ENCODE data around the gene PSMD2.
A peak's percentile ranks its signal among the peaks of the same experiment; 100 is the strongest.

PSMD2 gene

DNA sequence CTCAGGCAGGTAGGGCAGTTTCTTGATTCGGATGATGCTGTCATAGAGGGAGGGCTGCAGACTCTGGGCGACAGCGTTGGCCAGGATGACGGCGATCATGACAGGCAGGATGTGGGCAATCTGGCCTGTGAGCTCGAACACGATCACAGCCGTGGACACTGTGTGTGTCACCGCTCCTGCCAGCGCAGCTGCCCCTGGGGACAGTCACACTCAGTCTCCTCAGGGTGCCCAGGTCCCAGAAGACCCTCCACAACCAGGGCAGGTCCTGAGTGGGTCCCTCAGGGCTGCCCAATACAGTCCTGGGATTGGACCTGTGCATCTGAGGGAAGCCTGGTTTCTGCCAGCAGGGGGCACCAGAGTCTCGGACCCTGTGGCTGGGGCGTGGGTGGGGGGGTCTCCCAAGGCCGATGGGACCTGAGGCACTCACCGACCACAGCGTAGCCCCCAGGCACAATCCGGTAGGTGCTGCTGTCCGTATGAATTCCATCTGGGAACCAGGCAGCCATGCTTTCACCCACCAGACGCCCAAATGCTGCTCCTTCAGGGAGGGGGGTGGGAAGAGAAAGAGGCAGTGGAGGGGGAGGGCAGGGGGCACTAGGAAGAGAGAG is 55.2 kb downstream of the PSMD2 start:
- TF ChIP-seq, protein P1, sequence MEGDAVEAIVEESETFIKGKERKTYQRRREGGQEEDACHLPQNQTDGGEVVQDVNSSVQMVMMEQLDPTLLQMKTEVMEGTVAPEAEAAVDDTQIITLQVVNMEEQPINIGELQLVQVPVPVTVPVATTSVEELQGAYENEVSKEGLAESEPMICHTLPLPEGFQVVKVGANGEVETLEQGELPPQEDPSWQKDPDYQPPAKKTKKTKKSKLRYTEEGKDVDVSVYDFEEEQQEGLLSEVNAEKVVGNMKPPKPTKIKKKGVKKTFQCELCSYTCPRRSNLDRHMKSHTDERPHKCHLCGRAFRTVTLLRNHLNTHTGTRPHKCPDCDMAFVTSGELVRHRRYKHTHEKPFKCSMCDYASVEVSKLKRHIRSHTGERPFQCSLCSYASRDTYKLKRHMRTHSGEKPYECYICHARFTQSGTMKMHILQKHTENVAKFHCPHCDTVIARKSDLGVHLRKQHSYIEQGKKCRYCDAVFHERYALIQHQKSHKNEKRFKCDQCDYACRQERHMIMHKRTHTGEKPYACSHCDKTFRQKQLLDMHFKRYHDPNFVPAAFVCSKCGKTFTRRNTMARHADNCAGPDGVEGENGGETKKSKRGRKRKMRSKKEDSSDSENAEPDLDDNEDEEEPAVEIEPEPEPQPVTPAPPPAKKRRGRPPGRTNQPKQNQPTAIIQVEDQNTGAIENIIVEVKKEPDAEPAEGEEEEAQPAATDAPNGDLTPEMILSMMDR (IDR thresholded peaks at IDR 0.05; ENCODE audit: borderline replicate concordance, control extremely low read depth, extremely low read depth, insufficient read depth, missing control alignments) = peak; percentile 82
- in situ Hi-C loops (cut with MboI; ENCODE audit: low sequenced_read_pairs, unreplicated experiment) = no loop called here
- DNase-seq (ENCODE audit: low spot score) = peak; percentile 87

DNA sequence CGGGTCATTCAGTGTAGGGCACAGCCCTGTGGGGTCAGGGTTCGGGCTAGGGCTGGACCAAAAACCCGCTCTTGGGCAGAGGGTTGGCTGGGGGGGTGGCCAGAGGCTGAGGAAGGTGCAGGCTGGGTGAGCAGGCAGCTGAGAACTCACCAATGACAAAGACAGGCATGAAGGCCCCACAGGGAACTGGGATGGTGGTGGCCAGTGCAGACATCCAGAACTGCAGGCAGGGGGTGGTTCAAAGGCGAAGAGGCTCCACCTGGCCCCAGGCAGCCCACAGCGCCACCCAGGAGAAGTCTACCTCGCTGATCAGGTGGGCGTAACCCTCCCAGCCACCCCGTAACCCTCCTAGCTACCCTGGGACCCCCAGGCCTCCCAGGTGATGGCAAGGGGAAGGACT is 55.7 kb downstream of the PSMD2 start:
- TF ChIP-seq, protein P1 (IDR thresholded peaks at IDR 0.05; ENCODE audit: borderline replicate concordance, control extremely low read depth, extremely low read depth, insufficient read depth, missing control alignments) = no peak
- in situ Hi-C loops (cut with MboI; ENCODE audit: low sequenced_read_pairs, unreplicated experiment) = no loop called here
- DNase-seq (ENCODE audit: low spot score) = no peak

DNA sequence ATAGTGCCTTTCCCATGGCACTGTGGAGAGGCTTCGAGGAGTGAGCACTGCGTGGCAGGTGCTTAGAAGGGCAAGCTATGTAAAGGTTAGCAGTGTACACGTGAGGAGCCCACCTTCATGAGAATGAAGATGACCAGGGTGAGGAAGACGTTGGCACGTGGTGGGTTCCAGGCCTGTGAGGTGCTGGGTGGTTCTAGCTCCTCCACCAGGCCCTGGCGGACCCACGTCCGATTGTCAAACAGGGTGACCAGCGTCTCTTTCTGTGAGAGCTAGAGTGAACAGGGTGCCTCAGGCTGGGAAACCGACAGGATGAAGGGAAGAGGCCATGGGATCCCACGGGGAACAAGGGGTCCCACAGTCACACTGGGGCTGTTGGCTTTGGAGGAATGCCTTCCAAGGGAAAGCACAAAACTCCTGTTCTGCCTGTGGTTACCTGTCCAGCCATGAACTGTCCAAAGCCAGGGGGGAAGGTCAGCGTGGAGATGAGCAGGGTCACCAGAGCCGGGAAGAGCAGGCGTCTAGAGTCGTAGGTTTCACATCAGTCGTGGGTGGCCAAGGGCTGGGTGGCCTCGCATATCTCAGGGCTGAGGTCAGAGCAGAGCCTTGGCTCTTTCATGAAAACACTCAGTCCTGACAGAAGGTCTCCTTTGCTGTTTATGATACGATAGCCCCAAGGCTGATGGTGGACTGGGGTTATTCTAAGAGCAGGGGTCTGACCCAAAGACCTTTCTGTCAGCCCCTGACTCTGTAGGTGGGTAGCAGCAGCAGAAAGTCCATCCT is 56.4 kb downstream of the PSMD2 start:
- TF ChIP-seq, protein P1 (IDR thresholded peaks at IDR 0.05; ENCODE audit: borderline replicate concordance, control extremely low read depth, extremely low read depth, insufficient read depth, missing control alignments) = no peak
- in situ Hi-C loops (cut with MboI; ENCODE audit: low sequenced_read_pairs, unreplicated experiment) = no loop called here
- no peak for DNase-seq (ENCODE audit: low spot score)

DNA sequence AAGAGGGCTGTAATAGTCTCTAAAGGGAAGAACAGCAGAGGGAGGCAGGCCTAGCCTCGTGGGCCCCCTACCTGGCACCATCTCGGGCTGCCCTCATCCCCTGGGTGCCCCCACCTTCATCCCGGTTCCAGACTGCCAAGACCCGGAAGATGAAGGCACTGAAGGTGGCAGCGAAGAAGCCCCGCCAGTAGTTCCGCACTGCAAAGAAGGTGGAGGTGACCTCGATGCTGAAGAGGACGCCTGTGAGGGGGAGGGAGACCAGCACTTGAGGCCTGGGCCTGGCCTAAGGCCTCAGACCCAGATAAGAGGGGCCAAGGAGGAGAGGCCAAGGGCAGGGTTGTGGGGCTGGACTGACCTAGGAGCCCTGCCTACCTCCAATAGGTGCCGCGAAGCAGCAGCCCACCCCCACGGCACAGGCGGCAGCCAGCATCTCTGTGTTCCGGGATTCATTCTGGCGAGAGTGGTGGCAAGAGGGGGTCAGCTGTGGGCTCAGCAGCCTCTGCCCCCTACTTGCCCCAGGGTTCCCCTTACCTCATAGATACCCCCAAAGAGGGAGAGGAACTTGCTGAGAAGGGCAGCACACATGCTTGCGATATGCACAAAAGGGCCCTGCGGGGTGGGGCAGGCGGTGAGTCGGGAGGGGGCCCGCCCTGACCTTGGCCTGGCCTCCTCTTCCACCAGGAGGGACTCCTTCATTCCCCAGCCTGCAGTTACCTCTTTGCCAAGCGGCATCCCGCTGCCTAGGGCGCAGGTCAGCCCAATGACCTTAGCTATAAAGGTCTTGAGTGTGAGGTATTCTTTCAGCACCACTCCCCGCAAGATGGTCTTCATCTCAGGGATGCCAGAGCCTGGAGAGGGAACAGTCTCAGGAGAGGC is 58.4 kb downstream of the PSMD2 start:
- TF ChIP-seq, protein P1 (IDR thresholded peaks at IDR 0.05; ENCODE audit: borderline replicate concordance, control extremely low read depth, extremely low read depth, insufficient read depth, missing control alignments) = no peak
- DNase-seq (ENCODE audit: low spot score) = no peak
- in situ Hi-C loops (cut with MboI; ENCODE audit: low sequenced_read_pairs, unreplicated experiment) = no loop called here

DNA sequence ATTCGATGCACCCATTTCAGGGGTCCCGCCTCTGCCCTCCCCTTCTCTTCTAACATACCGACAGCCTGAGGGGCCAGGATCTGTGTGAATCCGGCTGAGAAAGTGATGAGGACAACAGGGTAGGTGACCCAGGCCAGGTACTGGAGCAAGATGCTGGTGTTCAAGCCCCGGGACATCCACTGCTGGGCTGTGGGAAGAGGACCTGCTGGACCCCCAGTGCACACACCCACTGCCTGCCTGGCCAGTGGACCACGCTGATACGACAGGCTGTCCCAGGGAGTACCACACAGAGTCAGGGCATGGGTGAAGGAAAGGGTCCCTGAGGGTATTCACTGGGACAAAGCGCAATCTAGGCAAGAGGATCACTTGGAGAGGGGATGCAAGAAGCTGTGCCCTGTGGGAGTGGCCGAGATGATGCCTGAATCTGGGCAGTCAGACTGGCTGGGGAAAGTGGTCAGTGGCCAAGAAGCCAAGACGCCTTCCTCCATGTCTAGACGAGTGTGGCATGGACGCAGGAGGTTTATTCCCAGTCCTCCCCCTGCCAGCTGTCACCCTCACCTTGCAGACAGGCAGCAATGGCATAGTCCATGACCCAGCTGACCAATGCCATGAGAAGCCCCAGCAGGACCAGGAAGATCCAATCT is 59.2 kb downstream of the PSMD2 start:
- DNase-seq (ENCODE audit: low spot score) = no peak
- TF ChIP-seq, protein P1 (IDR thresholded peaks at IDR 0.05; ENCODE audit: borderline replicate concordance, control extremely low read depth, extremely low read depth, insufficient read depth, missing control alignments) = no peak
- in situ Hi-C loops (cut with MboI; ENCODE audit: low sequenced_read_pairs, unreplicated experiment) = no loop called here
